HG02678 (cell line): ENCODE measurements around the gene SLC25A38.
"Not testable (repeated sequence)": the region's sequence is repeated elsewhere in the genome, so short reads cannot be mapped to it uniquely, and the experiment has no call there.

Source experiments
- ATAC-seq: cut with Tn5 transposase; IDR thresholded peaks from one replicate; pipeline ENCODE4 v1.9.1; 2021; ENCODE audit warnings: mild to moderate bottlenecking, moderate library complexity; ENCODE audit not compliant: unreplicated experiment

The SLC25A38 gene

GRCh38 chr3:39383045-39383880, at the start of gene SLC25A38:
SLC25A38 (plus strand) TSS chr3:39383370; CDS start chr3:39383725, 355 bp downstream.
- peak; percentile 66 for ATAC-seq

- ATAC-seq: no peak
These were observed 49.6 kb upstream of the SLC25A38 start for GRCh38 chr3:39333607-39334006.

- no peak for ATAC-seq
These were observed 49.0 kb upstream of the SLC25A38 start for GRCh38 chr3:39334205-39334604.

- no peak for ATAC-seq
These were observed 45.0 kb upstream of the SLC25A38 start for GRCh38 chr3:39338201-39338600.

- ATAC-seq: no peak
These were observed 44.1 kb upstream of the SLC25A38 start for GRCh38 chr3:39339086-39339485.

GRCh38 chr3:39343076-39343717, 40.0 kb upstream of the SLC25A38 start:
- ATAC-seq: no peak

- no peak for ATAC-seq
These were observed 39.4 kb upstream of the SLC25A38 start for GRCh38 chr3:39343760-39344159.

- no peak for ATAC-seq
These were observed 38.3 kb upstream of the SLC25A38 start for GRCh38 chr3:39344746-39345344.

GRCh38 chr3:39346785-39347585, 36.2 kb upstream of the SLC25A38 start:
- peak; percentile 82 for ATAC-seq

GRCh38 chr3:39347586-39347876, 35.6 kb upstream of the SLC25A38 start:
- ATAC-seq: no peak

GRCh38 chr3:39349080-39349479, 34.1 kb upstream of the SLC25A38 start:
- no peak for ATAC-seq

GRCh38 chr3:39350714-39351113, 32.5 kb upstream of the SLC25A38 start:
- no peak for ATAC-seq

GRCh38 chr3:39351134-39351533, 32.0 kb upstream of the SLC25A38 start:
- not testable (repeated sequence) for ATAC-seq

GRCh38 chr3:39353168-39353927, 29.8 kb upstream of the SLC25A38 start:
- ATAC-seq: not testable (repeated sequence)

- no peak for ATAC-seq
These were observed 24.8 kb upstream of the SLC25A38 start for GRCh38 chr3:39358333-39358732.

GRCh38 chr3:39361252-39361927, 21.8 kb upstream of the SLC25A38 start:
- peak; percentile 81 for ATAC-seq

- ATAC-seq: no peak
These were observed 21.0 kb upstream of the SLC25A38 start for GRCh38 chr3:39362192-39362591.

GRCh38 chr3:39362812-39363211, 20.4 kb upstream of the SLC25A38 start:
- no peak for ATAC-seq

- not testable (repeated sequence) for ATAC-seq
These were observed 12.7 kb upstream of the SLC25A38 start for GRCh38 chr3:39370450-39370849.

- no peak for ATAC-seq
These were observed 10.3 kb upstream of the SLC25A38 start for GRCh38 chr3:39372833-39373232.
